Embryonic facial prominence (tissue), 1 donor: Measurements from ENCODE around the gene SLIT1.
A peak's percentile ranks its signal among the peaks of the same experiment; 100 is the strongest.
"Not testable (repeated sequence)": the region's sequence is repeated elsewhere in the genome, so short reads cannot be mapped to it uniquely, and the experiment has no call there.

ENCODE experiments used
- DNase-seq: peaks from one replicate; pipeline ENCODE4 v3.0.0-alpha.2; 2016; ENCODE audit errors: extremely low spot score

SLIT1 gene

GRCh38 chr10:97082575-97082974 lies 103.2 kb downstream of the SLIT1 start:
- DNase-seq: not testable (repeated sequence)

GRCh38 chr10:97081621-97082235 lies 104.0 kb downstream of the SLIT1 start:
- DNase-seq: no peak

- no peak for DNase-seq
Measured at GRCh38 chr10:97080051-97080776, 105.5 kb downstream of the SLIT1 start.

- no peak for DNase-seq
Measured at GRCh38 chr10:97079448-97079847, 106.3 kb downstream of the SLIT1 start.

GRCh38 chr10:97078938-97079445 lies 106.8 kb downstream of the SLIT1 start:
- DNase-seq: no peak

GRCh38 chr10:97078261-97078937 lies 107.4 kb downstream of the SLIT1 start:
- no peak for DNase-seq

- DNase-seq: no peak
Measured at GRCh38 chr10:97076781-97077180, 109.0 kb downstream of the SLIT1 start.

GRCh38 chr10:97075961-97076525 lies 109.7 kb downstream of the SLIT1 start:
- no peak for DNase-seq

GRCh38 chr10:97075421-97075820 lies 110.3 kb downstream of the SLIT1 start:
- no peak for DNase-seq

- no peak for DNase-seq
Measured at GRCh38 chr10:97074256-97075145, 111.3 kb downstream of the SLIT1 start.

GRCh38 chr10:97072851-97073665 lies 112.7 kb downstream of the SLIT1 start:
- DNase-seq: peak; percentile 13

- no peak for DNase-seq
Measured at GRCh38 chr10:97071496-97071895, 114.3 kb downstream of the SLIT1 start.

GRCh38 chr10:97069576-97070362 lies 116.0 kb downstream of the SLIT1 start:
- DNase-seq: no peak

- no peak for DNase-seq
Measured at GRCh38 chr10:97069026-97069425, 116.7 kb downstream of the SLIT1 start.

GRCh38 chr10:97067716-97068391 lies 117.9 kb downstream of the SLIT1 start:
- no peak for DNase-seq

- no peak for DNase-seq
Measured at GRCh38 chr10:97066877-97067555, 118.7 kb downstream of the SLIT1 start.

GRCh38 chr10:97065686-97066660 lies 119.8 kb downstream of the SLIT1 start:
- no peak for DNase-seq
